Ammon's horn (tissue), 1 donor: ENCODE data around the gene SEC14L1.
"Not testable (repeated sequence)": the region's sequence is repeated elsewhere in the genome, so short reads cannot be mapped to it uniquely, and the experiment has no call there.

Source experiments
- DNase-seq: peaks from one replicate; pipeline ENCODE4 v3.0.0-alpha.2; 2016; ENCODE audit warnings: low spot score

Gene SEC14L1

GRCh38 chr17:77140878-77141767, at the start of gene SEC14L1:
TSS of gene SEC14L1 (plus strand) at chr17:77140969. CDS start at chr17:77143597, 2,628 bp downstream.
- peak; percentile 55 for DNase-seq

GRCh38 chr17:77092025-77092424, 48.7 kb upstream of the SEC14L1 start:
- no peak for DNase-seq

GRCh38 chr17:77095461-77095860, 45.3 kb upstream of the SEC14L1 start:
- DNase-seq = no peak

- peak; percentile 68 for DNase-seq
Measured at GRCh38 chr17:77096570-77097214, 44.1 kb upstream of the SEC14L1 start.

- DNase-seq = peak; percentile 45
Measured at GRCh38 chr17:77097631-77098180, 43.1 kb upstream of the SEC14L1 start.

GRCh38 chr17:77098884-77099545, 41.8 kb upstream of the SEC14L1 start:
- DNase-seq = peak; percentile 96

GRCh38 chr17:77099997-77100396, 40.8 kb upstream of the SEC14L1 start:
- DNase-seq = peak; percentile 84

- DNase-seq = no peak
Measured at GRCh38 chr17:77101521-77102410, 39.0 kb upstream of the SEC14L1 start.

- DNase-seq = not testable (repeated sequence)
Measured at GRCh38 chr17:77102411-77103134, 38.2 kb upstream of the SEC14L1 start.

- no peak for DNase-seq
Measured at GRCh38 chr17:77105706-77106105, 35.1 kb upstream of the SEC14L1 start.

GRCh38 chr17:77106874-77107358, 33.9 kb upstream of the SEC14L1 start:
- no peak for DNase-seq

- DNase-seq = no peak
Measured at GRCh38 chr17:77107506-77108433, 33.0 kb upstream of the SEC14L1 start.

GRCh38 chr17:77109159-77109759, 31.5 kb upstream of the SEC14L1 start:
- DNase-seq = no peak

- DNase-seq = peak; percentile 69
Measured at GRCh38 chr17:77109764-77110359, 30.9 kb upstream of the SEC14L1 start.

GRCh38 chr17:77111165-77111933, 29.4 kb upstream of the SEC14L1 start:
- DNase-seq = not testable (repeated sequence)

- DNase-seq = no peak
Measured at GRCh38 chr17:77111934-77112296, 28.9 kb upstream of the SEC14L1 start.

GRCh38 chr17:77115510-77115909, 25.3 kb upstream of the SEC14L1 start:
- no peak for DNase-seq

- no peak for DNase-seq
Measured at GRCh38 chr17:77115947-77116346, 24.8 kb upstream of the SEC14L1 start.
